ENCODE results near the gene RYR1.
"Not testable (repeated sequence)": the region's sequence is repeated elsewhere in the genome, so short reads cannot be mapped to it uniquely, and the experiment has no call there.

Gene RYR1

GRCh38 chr19:38507551-38508127 lies 74.1 kb downstream of the RYR1 start:
- no peak for TF ChIP-seq CTCF (IDR thresholded peaks at IDR 0.05; ENCODE audit: low read depth, low read length)
- Histone ChIP-seq H3K27ac (no peak overlapping the region), H3K9me3 (ENCODE audit: severe bottlenecking) (no peaks in the 10 kb centered on the region), H3K4me3 (ENCODE audit: low read depth, low read length) (no peak overlapping the region), H3K27me3 (ENCODE audit: insufficient read depth, low read depth, severe bottlenecking) (no peaks in the 10 kb centered on the region), H3K36me3 (no peaks in the 10 kb centered on the region)
- DNase-seq, result no peak

GRCh38 chr19:38508507-38508906 lies 75.0 kb downstream of the RYR1 start:
- TF ChIP-seq CTCF (IDR thresholded peaks at IDR 0.05; ENCODE audit: low read depth, low read length), result no peak
- Histone ChIP-seq H3K27me3 (ENCODE audit: insufficient read depth, low read depth, severe bottlenecking) (no peaks in the 10 kb centered on the region), H3K36me3 (no peaks in the 10 kb centered on the region), H3K27ac (no peak overlapping the region), H3K4me3 (ENCODE audit: low read depth, low read length) (no peak overlapping the region), H3K9me3 (ENCODE audit: severe bottlenecking) (no peaks in the 10 kb centered on the region)
- no peak for DNase-seq

DNA sequence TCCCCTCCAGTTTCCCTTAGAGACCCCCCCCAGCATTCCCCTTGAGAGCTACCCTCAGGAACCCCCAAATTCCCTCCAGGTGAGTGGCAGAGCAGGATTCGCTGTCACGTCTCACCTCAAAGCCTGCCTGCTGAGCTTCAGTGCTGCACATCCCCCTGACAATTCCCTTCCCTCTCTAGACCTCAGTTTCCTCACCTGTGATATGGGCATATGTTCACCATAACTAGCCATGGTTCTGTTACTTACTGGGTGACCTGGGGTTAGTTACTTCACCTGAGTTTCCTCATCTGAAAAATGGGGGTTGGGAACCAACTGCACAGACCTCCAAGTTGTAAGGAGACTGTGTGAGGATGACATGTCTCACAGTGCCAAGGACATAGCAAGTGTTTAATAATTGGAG lies 75.5 kb downstream of the RYR1 start:
- no peak for TF ChIP-seq CTCF (IDR thresholded peaks at IDR 0.05; ENCODE audit: low read depth, low read length)
- H3K9me3 ChIP-seq (ENCODE audit: severe bottlenecking), result no peaks in the 10 kb centered on the region
- H3K4me3 ChIP-seq (ENCODE audit: low read depth, low read length), result no peak overlapping the region
- H3K27me3 ChIP-seq (ENCODE audit: insufficient read depth, low read depth, severe bottlenecking), result no peaks in the 10 kb centered on the region
- no peaks in the 10 kb centered on the region for H3K36me3 ChIP-seq
- no peak for DNase-seq
- H3K27ac ChIP-seq, result no peak overlapping the region

- Histone ChIP-seq H3K36me3 (no peaks in the 10 kb centered on the region), H3K9me3 (ENCODE audit: severe bottlenecking) (no peaks in the 10 kb centered on the region), H3K27me3 (ENCODE audit: insufficient read depth, low read depth, severe bottlenecking) (no peaks in the 10 kb centered on the region), H3K4me3 (ENCODE audit: low read depth, low read length) (no peak overlapping the region), H3K27ac (no peak overlapping the region)
- no peak for DNase-seq
- TF ChIP-seq CTCF (IDR thresholded peaks at IDR 0.05; ENCODE audit: low read depth, low read length), result no peak
Observed at GRCh38 chr19:38511074-38511708, 77.7 kb downstream of the RYR1 start.

DNA sequence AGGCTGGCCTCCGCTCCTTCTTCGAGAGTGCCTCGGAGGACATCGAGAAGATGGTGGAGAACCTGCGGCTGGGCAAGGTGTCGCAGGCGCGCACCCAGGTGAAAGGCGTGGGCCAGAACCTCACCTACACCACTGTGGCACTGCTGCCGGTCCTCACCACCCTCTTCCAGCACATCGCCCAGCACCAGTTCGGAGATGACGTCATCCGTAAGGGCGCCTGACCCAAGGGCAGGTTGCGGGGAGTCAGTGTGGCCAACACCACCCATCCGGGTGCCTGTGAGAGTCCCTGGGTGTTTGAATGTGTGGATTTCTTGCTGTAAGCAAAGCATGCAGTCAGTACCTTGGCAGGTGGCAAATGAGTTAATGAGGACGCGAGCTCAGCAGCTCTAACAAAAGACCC lies 78.8 kb downstream of the RYR1 start:
- Histone ChIP-seq H3K27ac (no peak overlapping the region), H3K27me3 (ENCODE audit: insufficient read depth, low read depth, severe bottlenecking) (no peaks in the 10 kb centered on the region), H3K4me3 (ENCODE audit: low read depth, low read length) (no peak overlapping the region), H3K36me3 (no peaks in the 10 kb centered on the region), H3K9me3 (ENCODE audit: severe bottlenecking) (no peaks in the 10 kb centered on the region)
- DNase-seq, result no peak
- no peak for TF ChIP-seq CTCF (IDR thresholded peaks at IDR 0.05; ENCODE audit: low read depth, low read length)

DNA sequence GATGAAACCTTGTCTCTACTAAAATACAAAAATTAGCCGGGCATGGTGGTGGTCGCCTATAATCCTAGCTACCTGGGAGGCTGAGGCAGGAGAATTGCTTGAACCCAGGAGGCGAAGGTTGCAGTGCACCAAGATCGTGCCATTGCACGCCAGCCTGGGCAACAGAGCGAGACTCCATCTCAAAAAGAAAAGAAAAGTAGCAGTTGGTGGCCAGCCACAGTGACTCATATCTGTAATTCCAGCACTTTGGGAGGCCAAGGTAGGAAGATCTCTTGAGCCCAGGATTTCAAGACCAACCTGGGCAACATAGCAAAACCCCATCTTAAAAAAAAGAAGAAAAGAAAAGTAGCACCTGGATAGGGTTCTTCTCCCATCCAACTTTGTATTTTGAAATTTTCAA lies 79.7 kb downstream of the RYR1 start:
- H3K9me3 ChIP-seq (ENCODE audit: severe bottlenecking); H3K4me3 ChIP-seq (ENCODE audit: low read depth, low read length); H3K27me3 ChIP-seq (ENCODE audit: insufficient read depth, low read depth, severe bottlenecking); H3K27ac ChIP-seq; DNase-seq; H3K36me3 ChIP-seq: not testable (repeated sequence)
